SK-N-SH treated with all-trans-retinoic acid at 6 μM for 48 hours (cell line): ENCODE measurements around the gene AMY1C.
"Not testable (repeated sequence)": the region's sequence is repeated elsewhere in the genome, so short reads cannot be mapped to it uniquely, and the experiment has no call there.

Experiments used
- CREB5 ChIP-seq: fragments of 250-450 bp; sonication (Bioruptor Pico); IDR thresholded peaks from 2 replicates; pipeline ENCODE4 v1.5.1; 2020; ENCODE audit warnings: low read depth, mild to moderate bottlenecking, moderate library complexity
- CSRNP3 ChIP-seq: fragments of 250-450 bp; sonication (Bioruptor Pico); IDR thresholded peaks from 2 replicates; pipeline ENCODE4 v1.5.1; 2021; ENCODE audit warnings: mild to moderate bottlenecking, moderate library complexity
- ESRRG ChIP-seq: fragments of 250-450 bp; sonication (Bioruptor Pico); IDR thresholded peaks from 2 replicates; pipeline ENCODE4 v1.6.1; 2021; ENCODE audit warnings: mild to moderate bottlenecking
- PATZ1 ChIP-seq: fragments of 250-450 bp; sonication (Bioruptor Pico); IDR thresholded peaks from 2 replicates; pipeline ENCODE4 v1.8.0; 2020; ENCODE audit warnings: mild to moderate bottlenecking, moderate library complexity, borderline replicate concordance
- RARB ChIP-seq: fragments of 250-450 bp; sonication (Bioruptor Pico); IDR thresholded peaks from 2 replicates; pipeline ENCODE4 v1.8.0; 2021; ENCODE audit warnings: mild to moderate bottlenecking, moderate library complexity
- TCF4 ChIP-seq: fragments of 250-450 bp; sonication (Bioruptor Pico); IDR thresholded peaks from 2 replicates; pipeline ENCODE4 v1.8.0; 2021; ENCODE audit warnings: mild to moderate bottlenecking, moderate library complexity, borderline replicate concordance
- TOX ChIP-seq: fragments of 250-450 bp; sonication (Bioruptor Pico); IDR thresholded peaks from 2 replicates; pipeline ENCODE4 v1.8.0; 2021; ENCODE audit warnings: mild to moderate bottlenecking, moderate library complexity, borderline replicate concordance
- TSHZ2 ChIP-seq: fragments of 250-450 bp; sonication (Bioruptor Pico); IDR thresholded peaks from 2 replicates; pipeline ENCODE4 v1.5.0; 2020; ENCODE audit warnings: mild to moderate bottlenecking, moderate library complexity
- ZC3H10 ChIP-seq: fragments of 250-450 bp; sonication (Bioruptor Pico); IDR thresholded peaks from 2 replicates; pipeline ENCODE4 v1.5.1; 2021; ENCODE audit warnings: mild to moderate bottlenecking, moderate library complexity
- ZFP3 ChIP-seq: fragments of 250-450 bp; sonication (Bioruptor Pico); IDR thresholded peaks from 2 replicates; pipeline ENCODE4 v1.5.0; 2020; ENCODE audit warnings: mild to moderate bottlenecking, moderate library complexity
- ZFP30 ChIP-seq: fragments of 450-650 bp; formaldehyde crosslinking; IDR thresholded peaks from 2 replicates; pipeline ENCODE4 v1.5.0; 2022; ENCODE audit warnings: mild to moderate bottlenecking, moderate library complexity
- ZNF8 ChIP-seq: fragments of 450-650 bp; formaldehyde crosslinking; IDR thresholded peaks from 2 replicates; pipeline ENCODE4 v1.5.0; 2020; ENCODE audit warnings: mild to moderate bottlenecking, moderate library complexity

- not testable (repeated sequence) for TF ChIP-seq ZNF8 (CRISPR knock-in tag); CSRNP3 (CRISPR knock-in tag); ZC3H10 (CRISPR knock-in tag); TCF4 (CRISPR knock-in tag); CREB5 (CRISPR knock-in tag); ZFP3 (CRISPR knock-in tag); PATZ1; ESRRG (CRISPR knock-in tag); TOX (CRISPR knock-in tag); ZFP30; RARB (CRISPR knock-in tag); TSHZ2 (CRISPR knock-in tag)
These were observed at the start of gene AMY1C for GRCh38 chr1:103749598-103749997.
